Right lung (tissue), 5 donors: ENCODE results near the gene STK39. TPM values are rescaled to one million over a fixed set of nuclear protein-coding genes. Genes with fewer than 3 reads are reported as not detected.

ENCODE experiments used
- DNase-seq, 2 donors: peaks; one replicate each; pipeline ENCODE4 v3.0.0-alpha.2; 2013
- polyA plus RNA-seq, 5 donors: library from polyadenylated mRNA; unstranded; fragments of 120-200 nt; gene quantifications; one replicate each; pipeline versions ENCODE4 v1.2.1 to v1.2.3, GENCODE V29; 2013; ENCODE audit warnings: inconsistent platforms in 1 of 5, low replicate concordance in 1 of 5; ENCODE audit not compliant: insufficient read length in 5 of 5, insufficient read depth in 1 of 5

Gene STK39
- polyA plus RNA-seq, 5 donors = 24.0 to 28.9 (median 25.2) TPM

DNA sequence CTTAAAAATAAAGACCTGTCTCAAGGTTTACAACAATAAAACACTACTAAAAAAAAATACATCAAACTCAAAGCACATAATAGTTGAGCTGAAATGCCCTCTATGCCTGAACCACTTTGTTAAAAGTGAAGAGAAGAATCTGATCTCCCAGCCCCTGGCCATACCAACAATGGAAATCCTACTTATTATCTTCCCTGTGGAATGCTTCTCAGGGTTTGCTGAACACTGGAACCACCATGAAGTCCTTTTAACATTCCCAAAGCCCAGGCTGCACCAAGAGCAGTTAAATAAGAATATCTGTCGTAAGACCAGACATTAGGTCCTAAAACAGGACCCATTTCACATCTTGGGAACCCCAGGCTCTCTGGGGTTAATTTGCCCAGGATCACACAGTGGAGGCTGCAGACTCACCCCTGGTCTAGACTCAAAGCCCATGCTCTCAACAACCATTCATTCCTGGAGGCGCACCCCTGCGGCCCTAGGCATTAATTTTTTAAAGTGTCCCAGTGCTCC lies 285.8 kb downstream of the STK39 start:
- no peak for DNase-seq

DNA sequence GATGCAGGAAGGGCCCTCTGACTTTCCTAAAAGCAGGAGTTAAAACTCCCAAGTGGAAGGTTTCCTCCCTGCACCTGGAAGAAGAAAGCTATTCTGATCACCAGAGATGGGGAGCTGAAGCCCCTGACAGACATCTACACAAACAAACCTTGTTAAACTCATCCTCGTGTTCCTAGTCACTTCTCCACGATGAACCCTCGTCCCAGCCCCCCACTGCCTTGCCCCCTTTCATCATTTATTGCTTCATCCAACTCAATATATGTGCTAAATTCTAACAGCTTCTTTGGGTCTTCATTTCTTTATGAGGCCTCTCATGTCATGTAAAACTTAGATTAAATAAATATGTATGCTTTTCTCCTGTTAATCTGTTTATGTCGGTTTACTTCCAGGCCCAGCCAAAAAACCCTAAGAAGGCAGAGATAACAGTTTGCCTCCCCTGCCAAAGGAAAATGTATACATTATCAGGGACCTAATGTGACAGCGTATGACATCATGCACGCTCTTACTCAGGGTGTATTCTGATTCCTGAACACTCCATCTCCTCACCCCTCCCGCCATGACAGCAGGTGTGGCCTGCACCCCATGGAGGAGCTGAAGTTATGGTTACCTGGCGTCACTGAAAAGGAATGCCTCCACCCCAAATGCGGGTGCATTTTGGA lies 287.2 kb downstream of the STK39 start:
- no peak for DNase-seq

DNA sequence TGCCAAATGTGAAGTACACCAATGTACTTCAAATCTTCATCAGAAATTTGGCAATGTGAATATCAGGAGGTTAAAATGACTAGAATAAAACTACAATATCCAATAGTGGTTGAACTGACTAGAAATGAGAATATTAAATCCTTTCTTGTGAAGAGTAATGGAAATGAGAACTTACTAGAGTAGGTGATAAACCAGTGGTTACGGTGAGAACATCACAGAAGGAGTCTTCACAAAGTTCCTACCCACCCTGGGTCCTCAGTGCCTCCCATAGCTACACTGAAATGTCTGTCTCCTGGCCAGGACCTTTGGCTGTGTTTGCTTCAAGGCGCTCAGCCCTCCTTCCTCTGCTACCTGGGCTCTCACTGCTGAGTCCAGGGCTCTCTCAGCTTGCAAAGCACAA lies 289.7 kb downstream of the STK39 start:
- DNase-seq = no peak

DNA sequence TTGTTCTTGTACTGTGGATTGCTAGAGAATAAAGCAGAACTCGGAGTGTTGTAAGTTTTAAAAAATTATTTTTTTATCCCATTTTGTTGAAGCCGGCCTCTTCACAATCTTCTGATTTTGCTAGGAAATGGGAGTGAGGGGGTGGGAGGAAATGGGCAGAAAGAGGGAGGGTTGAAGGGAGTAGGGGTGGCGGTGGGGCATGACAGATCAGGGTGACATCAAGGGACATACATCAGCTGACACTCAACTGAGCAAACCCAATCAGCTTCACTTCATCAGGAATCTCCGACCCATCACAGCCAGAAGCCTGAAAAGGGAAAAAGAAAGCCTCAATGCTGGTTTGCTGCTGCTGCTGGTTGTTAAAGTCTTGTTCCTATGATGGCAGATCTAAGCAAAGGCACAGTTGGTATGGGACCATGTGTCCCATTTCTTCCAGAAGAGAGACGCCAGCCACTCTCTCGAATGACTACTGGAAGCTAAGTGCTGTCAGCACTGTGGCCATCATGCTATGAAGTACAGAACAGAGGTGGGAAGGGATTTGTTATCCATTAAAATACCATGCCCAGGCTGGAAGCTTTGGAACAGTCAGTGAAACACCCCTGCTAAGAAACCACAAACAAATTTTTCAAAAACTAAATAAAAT lies 292.0 kb downstream of the STK39 start:
- no peak for DNase-seq

DNA sequence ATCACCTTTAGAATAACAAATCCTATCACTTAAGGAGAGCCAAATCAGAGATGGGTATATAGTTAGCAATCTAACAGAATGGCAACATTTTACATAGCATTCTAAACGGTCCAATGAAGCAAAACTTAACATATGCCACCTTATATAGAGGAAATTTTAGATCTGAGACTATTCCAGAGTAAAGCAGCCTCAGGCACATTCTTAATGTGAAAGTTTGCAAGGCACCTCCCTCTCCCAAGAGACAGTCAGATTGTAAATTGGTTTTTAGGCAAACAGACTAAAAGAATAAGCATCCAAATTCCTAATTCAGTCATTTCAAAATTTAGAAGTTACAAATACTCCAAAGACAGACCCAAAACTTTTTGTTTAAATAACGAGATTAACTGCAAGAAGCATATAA lies 292.9 kb downstream of the STK39 start:
- DNase-seq = no peak

DNA sequence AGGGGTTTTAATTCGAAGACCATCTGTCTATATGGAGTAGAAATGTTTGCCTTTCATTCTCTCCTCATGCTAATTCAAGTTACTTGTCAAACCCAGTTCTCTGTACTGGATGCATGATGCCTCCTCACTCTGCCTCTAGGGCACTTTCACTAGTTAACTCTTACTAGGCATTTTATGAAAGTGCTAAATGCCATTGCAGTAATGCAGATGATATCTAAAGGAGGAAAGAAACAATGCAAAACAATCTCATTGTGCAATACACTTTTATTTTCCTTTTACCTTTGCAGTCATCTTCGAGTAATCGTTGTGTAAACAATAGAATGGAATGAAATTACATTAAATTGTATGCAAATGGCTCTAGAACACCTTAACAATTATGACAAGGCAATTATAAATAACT lies 293.6 kb downstream of the STK39 start:
- no peak for DNase-seq

DNA sequence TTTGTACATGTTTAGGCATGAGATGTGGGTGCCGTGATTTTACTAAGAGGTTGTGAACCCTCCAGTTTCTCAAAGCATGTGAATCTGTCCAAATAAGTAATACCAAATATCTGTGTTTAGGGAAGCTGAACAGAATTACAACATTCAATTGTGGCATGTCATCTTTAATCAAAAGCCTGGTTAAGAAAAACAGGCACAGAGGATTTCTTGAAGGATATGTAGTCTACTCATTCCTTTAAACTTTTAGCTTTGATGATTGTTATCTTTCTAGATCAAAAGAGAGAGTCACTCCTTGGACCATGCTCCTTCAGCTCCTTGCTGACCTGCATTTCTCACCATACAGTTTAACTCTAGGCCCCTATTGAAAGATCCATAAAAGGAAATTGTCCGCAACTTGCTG lies 296.8 kb downstream of the STK39 start:
- no peak for DNase-seq

DNA sequence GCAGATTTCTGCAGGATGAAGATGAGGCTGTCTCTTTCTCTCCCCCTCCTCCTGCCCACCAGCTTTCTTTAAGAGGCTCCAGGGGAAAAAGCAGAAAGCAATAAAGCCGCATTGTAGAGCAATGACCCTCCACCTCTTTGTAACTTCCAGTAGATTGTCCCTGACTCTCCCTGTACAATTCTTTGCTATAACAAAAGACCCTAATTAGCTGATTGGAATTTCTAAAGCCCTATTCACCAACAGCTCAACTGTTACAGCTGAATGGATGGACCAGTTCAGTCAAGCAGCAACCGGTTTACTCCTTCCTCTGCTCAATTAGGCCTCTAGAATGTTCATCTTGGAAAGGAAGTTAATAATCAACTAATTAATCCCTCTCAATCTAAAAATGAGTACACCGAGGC lies 301.0 kb downstream of the STK39 start:
- no peak for DNase-seq

DNA sequence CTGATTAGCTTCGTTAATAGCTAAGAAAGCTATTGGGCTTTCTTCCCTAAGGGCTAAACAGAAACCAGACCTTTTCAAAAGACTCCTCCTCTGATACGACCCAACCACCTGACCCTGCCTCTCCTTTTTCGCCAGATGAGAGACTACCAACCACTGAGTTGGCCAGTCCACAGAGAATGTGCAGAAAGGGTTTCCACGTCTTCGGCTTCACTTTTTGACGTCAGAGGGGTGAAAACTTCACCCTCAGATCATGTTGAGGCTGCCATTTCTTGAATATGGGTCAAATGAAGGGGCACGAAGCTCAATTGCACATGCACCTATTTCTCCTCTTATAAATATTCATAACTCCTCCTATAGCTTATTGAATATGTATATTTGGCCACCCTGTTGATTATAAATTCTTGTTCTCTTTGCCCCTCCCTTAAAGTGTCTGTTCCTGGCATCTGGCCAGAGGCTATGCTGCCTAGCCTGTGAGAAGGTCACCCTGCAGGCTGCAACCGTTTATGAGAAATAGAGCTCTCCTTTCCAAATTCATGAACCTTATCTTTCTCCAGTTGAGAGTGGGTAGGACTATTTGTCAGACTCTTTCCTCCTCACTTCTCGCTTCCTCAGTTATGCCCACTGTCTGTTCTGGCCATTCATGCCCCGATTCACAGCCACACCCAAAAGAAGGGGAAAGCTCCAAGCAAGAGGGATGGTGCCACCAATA lies 301.6 kb downstream of the STK39 start:
- DNase-seq = no peak

DNA sequence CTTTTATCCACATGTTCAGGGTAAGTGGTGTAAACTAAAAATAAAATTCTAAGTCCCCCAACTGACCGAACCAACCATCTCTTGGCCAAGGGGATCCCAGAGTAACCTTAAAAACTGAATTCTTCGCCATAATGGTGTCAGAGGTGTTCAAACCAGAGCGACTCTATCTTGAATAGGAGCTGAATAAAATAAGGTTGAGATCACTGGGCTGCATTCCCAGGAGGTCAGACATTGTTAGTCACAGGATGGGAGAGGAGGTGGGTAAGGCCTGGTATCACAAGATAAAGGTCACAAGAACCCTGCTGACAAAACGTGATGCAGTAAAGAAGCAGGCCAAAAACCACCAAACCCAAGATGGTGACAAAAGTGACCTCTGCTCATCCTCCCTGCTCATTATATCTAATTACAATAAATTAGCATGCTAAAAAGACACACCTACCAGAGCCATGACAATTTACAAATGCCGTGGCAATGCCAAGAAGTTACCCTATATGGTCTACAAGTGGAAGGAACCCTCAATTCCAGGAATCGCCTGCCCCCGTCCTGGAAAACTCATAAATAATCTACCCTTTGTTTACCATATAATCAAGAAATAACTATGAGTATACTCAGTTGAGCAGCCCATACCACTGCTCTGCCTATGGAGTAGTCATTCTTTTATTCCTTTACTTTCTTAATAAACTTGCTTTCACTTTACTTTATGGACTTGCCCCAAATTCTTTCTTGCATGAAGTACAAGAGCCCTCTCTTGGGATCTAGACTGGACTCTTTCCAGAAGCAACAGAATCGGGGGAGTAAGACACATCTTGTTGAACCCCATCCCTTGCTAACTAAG lies 302.4 kb downstream of the STK39 start:
- DNase-seq = no peak

DNA sequence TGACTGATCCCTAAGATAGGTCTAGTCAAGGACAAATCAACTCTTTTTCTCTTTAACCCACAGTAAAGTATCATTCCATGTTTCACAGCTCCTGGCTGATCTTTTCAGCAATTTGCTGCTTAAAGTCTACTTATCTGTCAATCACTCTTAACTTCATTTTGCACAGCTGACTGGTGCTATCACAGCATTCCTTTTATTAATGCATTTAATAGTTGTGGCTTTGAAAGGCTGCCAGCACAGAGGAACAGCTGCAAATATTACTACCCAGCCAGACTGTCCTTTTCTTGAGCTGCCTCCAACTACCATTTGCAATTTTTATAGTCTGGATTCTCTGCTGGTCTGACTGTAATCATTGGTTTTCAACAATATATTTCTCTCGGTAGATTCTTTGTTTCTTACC lies 303.5 kb downstream of the STK39 start:
- no peak for DNase-seq

DNA sequence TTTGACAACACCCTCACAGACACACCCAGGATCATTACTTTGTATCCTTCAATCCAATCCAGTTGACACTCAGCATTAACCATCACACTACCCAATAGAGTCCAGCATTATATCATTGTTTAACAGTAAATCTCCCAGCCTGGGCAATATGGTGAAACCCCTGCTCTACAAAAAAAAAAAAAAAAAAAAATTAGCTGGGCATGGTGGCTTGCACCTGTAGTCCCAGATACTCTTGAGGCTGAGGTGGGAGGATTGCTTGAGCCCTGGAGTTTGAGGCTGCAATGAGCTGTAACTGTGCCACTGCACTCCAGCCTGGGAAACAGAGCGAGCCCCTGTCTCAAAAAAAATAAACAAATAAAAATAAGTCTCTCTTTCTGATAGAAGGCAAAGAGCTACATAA lies 304.0 kb downstream of the STK39 start:
- DNase-seq = no peak

DNA sequence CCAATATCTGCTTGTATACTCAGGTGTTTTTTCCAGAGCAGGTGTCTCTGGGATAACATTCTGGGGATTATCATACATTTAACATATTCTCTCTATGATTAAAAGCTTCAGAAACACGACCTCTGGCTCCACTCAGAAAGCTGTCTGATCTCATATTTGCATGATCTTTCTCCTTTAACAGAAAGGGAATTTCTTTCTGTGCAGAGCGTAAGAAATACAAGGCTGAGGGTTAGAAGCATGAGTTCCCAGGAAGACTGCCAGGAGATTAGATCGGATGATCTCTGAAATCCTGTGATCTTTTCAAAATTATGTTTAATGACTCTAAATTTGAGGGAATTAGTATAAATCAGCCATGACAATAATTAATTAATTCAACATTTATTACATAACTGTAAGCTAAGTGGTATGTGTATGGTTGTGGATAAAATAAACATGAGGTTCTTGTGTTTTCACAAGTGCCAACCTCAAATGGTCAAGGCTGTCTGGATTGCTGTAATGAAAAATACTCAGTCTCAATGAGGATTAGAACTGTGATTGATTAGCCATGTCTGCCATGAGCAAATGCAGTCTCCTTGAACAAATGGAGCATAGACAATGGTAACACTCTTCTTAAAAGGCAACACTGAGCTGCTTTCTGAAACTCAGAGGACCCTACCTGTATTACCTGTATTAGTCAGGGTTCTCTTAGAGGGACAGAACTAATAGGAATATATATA lies 304.9 kb downstream of the STK39 start:
- no peak for DNase-seq

DNA sequence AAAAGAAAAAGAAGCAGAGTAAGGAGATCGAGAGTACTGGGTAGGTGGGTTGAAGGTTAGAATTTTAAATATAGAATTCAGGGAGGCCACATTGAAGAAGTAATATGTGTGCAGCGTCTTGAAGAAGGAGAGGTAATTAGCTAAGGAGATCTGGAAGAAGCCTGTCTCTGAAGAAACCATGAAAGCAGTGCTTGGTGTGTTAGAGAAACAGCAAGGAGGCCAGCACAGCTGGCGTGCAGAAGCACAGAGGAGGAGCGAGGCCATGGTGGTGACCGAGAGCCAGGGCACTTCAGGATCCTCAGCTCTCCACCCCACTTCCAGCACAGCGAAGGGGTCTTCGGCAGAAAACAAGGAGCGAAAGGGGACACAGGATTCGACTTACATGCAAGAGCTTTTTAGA lies 305.8 kb downstream of the STK39 start:
- no peak for DNase-seq

DNA sequence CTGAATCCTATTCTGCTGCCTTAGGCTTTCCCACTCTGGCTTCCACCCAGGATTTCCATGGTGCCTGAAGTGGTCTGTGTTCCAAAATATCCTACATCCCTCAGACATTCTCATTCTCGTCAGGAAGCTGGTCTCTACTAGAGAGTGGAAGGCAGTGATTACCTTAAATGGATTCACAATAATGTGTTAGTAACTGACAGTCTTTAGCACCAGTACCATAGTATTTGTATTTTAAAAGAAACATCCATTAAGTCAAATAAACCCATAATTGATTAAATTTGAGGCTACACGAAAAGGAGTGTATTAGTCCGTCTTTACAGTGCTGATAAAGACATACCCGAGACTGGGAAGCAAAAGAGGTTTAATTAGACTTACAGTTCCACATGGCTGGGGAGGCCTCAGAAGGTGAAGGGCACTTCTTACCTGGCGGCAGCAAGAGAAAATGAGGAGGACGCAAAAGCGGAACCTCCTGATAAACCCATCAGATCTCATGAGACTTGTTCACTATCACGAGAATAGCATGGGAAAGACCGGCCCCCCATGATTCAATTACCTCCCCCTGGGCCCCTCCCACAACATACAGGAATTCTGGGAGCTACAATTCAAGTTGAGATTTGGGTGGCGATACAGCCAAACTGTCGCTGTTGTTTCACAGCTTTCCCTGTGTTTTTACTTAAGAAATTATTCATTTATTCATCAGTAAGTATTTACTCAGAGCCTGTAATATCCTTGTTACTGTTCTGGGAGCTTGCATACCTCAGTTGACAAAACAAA lies 306.5 kb downstream of the STK39 start:
- DNase-seq = no peak

DNA sequence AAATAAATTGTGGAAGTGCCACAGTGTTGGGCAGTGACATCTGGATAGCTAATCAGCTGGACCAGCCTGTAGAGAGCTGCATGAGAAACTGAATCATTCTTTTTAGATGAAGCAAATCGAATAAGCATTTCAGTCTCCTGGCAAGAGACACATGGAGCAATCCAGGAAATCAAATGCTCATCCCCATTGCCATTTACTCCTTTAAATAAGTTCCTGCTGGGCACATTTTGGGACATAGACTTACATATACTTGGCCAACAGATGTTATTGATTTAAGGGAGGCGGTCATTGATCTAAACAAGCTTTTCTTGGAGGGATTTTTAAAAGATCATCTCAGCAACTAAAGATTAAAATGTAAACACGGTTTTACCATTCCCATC lies 307.1 kb downstream of the STK39 start:
- DNase-seq = no peak

DNA sequence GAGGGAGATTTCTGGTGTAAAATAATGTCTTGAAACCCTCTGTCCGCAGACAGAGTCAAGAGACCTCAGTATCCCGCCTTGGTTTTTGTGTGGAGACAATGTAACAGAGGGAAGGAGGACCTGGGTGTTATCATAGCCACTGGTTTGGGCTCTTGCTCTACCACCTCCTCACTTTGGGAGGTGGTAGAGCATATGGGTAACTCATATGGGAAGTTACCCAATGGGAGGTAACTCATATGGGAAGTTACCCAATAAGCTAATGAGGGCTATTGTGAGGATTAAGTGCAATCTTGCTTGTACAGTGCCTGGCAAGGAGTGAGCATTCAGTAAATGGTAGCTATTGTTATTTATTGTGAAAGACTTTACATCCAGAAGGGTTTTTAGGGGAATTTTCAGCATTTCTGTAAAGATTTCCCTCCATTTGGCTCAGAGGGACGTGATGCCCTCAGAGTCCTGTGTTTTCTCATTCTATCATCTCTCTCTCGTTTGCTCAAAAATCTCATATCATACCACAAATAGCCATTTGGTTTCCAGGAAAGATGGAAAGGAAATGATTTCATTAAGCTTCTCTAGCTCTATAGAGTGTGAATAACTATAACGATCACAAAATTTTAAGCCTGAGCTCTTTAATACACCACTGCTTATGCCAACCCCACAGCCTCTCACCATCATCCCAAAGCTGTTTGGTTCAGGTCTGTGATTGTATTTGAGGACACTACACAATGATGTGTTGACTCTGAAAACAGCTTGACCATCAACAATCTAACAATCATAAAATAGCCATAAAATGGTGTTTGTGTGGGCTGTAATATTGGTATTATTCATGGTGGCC lies 307.7 kb downstream of the STK39 start:
- DNase-seq = no peak

DNA sequence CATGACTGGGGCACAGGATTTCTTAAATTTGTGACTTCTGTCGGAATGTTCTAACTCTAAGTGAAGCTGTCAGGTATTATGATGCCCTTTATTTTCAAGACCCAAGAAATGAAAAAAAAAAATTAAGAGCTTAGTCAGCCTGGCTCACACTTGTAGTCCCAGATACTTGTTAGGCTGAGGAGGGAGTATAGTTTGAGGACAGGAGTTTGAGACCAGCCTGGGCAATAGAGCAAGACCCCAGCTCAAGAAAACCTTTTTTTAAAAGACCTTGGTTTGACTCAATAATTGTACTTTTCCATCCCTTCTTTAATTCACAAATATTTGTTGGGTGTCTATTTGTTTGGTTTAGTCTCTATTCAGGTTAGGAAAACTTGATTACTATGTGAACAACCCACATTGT lies 310.0 kb downstream of the STK39 start:
- DNase-seq = no peak

DNA sequence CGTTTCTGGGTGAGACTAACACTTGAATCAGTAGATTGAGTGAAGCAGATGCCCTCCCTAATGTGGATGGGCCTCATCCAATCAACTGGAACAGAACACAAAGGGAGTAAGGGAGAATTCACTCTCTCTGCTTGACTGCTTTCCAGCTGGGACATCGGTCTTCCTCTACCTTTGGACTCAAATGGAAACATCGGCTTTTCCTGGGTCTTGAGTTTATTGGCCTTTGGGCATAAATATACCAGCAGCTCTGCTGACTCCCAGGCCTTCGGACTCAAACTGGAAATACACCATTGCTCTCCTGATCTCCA lies 311.6 kb downstream of the STK39 start:
- DNase-seq = no peak
